Esophagus squamous epithelium (tissue), 4 donors: ENCODE results near the gene THSD7A.

Experiments
- CTCF ChIP-seq, 6 experiments: fragments of 450-650 bp in 4 of 6; fragments of 200-600 bp in 2 of 6; sonication (generic) in 2 of 6; IDR thresholded peaks; one replicate each; pipeline ENCODE4 v1.5.1; 2016 to 2019; ENCODE audit warnings: antibody characterized with exemption in 6 of 6, mild to moderate bottlenecking in 4 of 6, moderate library complexity in 4 of 6
- POLR2A ChIP-seq, 4 donors: fragments of 450-650 bp; IDR thresholded peaks; one replicate each; pipeline ENCODE4 v1.6.1; 2017; ENCODE audit warnings: antibody characterized with exemption in 4 of 4, mild to moderate bottlenecking in 4 of 4, moderate library complexity in 3 of 4

- TF ChIP-seq POLR2A (IDR thresholded peaks at IDR 0.05): no peak
- TF ChIP-seq CTCF (IDR thresholded peaks at IDR 0.05): no peak
Measured at GRCh38 chr7:11819947-11820346, 12.1 kb downstream of the THSD7A start.
